Osteoblast (primary cell): ENCODE measurements around the gene PLXNA2. TPM values are rescaled to one million over a fixed set of nuclear protein-coding genes. Genes with fewer than 3 reads are reported as not detected.
A peak's percentile ranks its signal among the peaks of the same experiment; 100 is the strongest.

ENCODE experiments used
- DNase-seq: peaks from one replicate; pipeline ENCODE4 v3.0.0; 2011; ENCODE audit warnings: low spot score, mixed read lengths; ENCODE audit not compliant: insufficient read length; ENCODE audit errors: missing footprints
- H2AFZ ChIP-seq: 2 replicates; pipeline ENCODE4 v1.6.0; 2011; ENCODE audit warnings: mild to moderate bottlenecking, low read length
- H3K27ac ChIP-seq: 2 replicates; pipeline ENCODE4 v1.5.1; 2011; ENCODE audit warnings: mild to moderate bottlenecking, low read depth, low read length, moderate library complexity
- H3K27me3 ChIP-seq: 2 replicates; pipeline ENCODE4 v1.6.0; 2012; ENCODE audit warnings: mild to moderate bottlenecking, control low read depth, inconsistent platforms, low read length, moderate library complexity; ENCODE audit not compliant: insufficient read depth
- H3K36me3 ChIP-seq: 2 replicates; pipeline ENCODE4 v1.5.1; 2011; ENCODE audit warnings: mild to moderate bottlenecking, low read length, control low read depth, moderate library complexity; ENCODE audit not compliant: insufficient read depth
- H3K4me1 ChIP-seq: 2 replicates; pipeline ENCODE4 v1.5.1; 2011; ENCODE audit warnings: mild to moderate bottlenecking, low read length, control low read depth, moderate library complexity; ENCODE audit not compliant: insufficient read depth
- H3K4me2 ChIP-seq: 2 replicates; pipeline ENCODE4 v1.6.0; 2011; ENCODE audit warnings: mild to moderate bottlenecking, low read length; ENCODE audit not compliant: insufficient read depth
- H3K4me3 ChIP-seq: fragments of 200-600 bp; sonication (generic); 3 replicates; pipeline ENCODE4 v1.5.1; 2012; ENCODE audit warnings: mild to moderate bottlenecking, low read length, inconsistent platforms; ENCODE audit not compliant: insufficient read depth
- H3K79me2 ChIP-seq: 2 replicates; pipeline ENCODE4 v1.6.0; 2012; ENCODE audit warnings: mild to moderate bottlenecking, low read length, control low read depth, inconsistent platforms; ENCODE audit not compliant: insufficient read depth
- H3K9me3 ChIP-seq: 2 replicates; pipeline ENCODE4 v1.5.1; 2011; ENCODE audit warnings: low read depth, low read length, control low read depth
- H4K20me1 ChIP-seq: 2 replicates; pipeline ENCODE4 v1.6.0; 2012; ENCODE audit warnings: mild to moderate bottlenecking, low read length, control low read depth; ENCODE audit not compliant: insufficient read depth
- CTCF ChIP-seq: IDR thresholded peaks from 2 replicates; pipeline ENCODE4 v1.5.1; 2011; ENCODE audit warnings: mild to moderate bottlenecking, low read depth, low read length, moderate library complexity; ENCODE audit errors: extremely low read depth
- total RNA-seq: library from RNA; depleted of rRNA; stranded (reverse); fragments of >200 nt; gene quantifications from 2 replicates; pipeline ENCODE4 v1.2.3, GENCODE V29; 2012

Gene PLXNA2
- total RNA-seq, 1 donor, result 3.3 TPM

- TF ChIP-seq CTCF, result no peak
- no peaks in the 10 kb centered on the region for H3K9me3 ChIP-seq
- no peak for DNase-seq
Measured at GRCh38 chr1:208040821-208041297, 203.3 kb downstream of the PLXNA2 start.

GRCh38 chr1:208039536-208040332 lies 204.4 kb downstream of the PLXNA2 start:
- no peak overlapping the region for H3K27ac ChIP-seq
- no peaks in the 10 kb centered on the region for H3K4me1 ChIP-seq
- H3K36me3 ChIP-seq, result no peaks in the 10 kb centered on the region
- no peaks in the 10 kb centered on the region for H3K79me2 ChIP-seq
- H3K4me2 ChIP-seq, result no peak overlapping the region
- H3K27me3 ChIP-seq, result no peaks in the 10 kb centered on the region
- DNase-seq, result peak; percentile 8
- H4K20me1 ChIP-seq, result no peaks in the 10 kb centered on the region
- no peak overlapping the region for H2AFZ ChIP-seq
- TF ChIP-seq CTCF, result no peak
- H3K4me3 ChIP-seq, result no peak overlapping the region
- H3K9me3 ChIP-seq, result no peaks in the 10 kb centered on the region

More at GRCh38 chr1:208040821-208041297, 203.3 kb downstream of the PLXNA2 start:
- Histone ChIP-seq H2AFZ (no peak overlapping the region), H4K20me1 (no peaks in the 10 kb centered on the region), H3K4me1 (no peaks in the 10 kb centered on the region), H3K27ac (no peak overlapping the region), H3K27me3 (no peaks in the 10 kb centered on the region), H3K4me3 (no peak overlapping the region), H3K79me2 (no peaks in the 10 kb centered on the region), H3K4me2 (no peak overlapping the region), H3K36me3 (no peaks in the 10 kb centered on the region)

GRCh38 chr1:208038303-208038702 lies 205.9 kb downstream of the PLXNA2 start:
- H3K36me3 ChIP-seq, result no peaks in the 10 kb centered on the region
- H3K79me2 ChIP-seq, result no peaks in the 10 kb centered on the region
- no peak overlapping the region for H3K27ac ChIP-seq
- no peak for DNase-seq
- H3K4me1 ChIP-seq, result no peaks in the 10 kb centered on the region
- no peak overlapping the region for H2AFZ ChIP-seq
- no peak for TF ChIP-seq CTCF
- no peak overlapping the region for H3K4me3 ChIP-seq
- H3K9me3 ChIP-seq, result no peaks in the 10 kb centered on the region
- no peaks in the 10 kb centered on the region for H3K27me3 ChIP-seq
- no peaks in the 10 kb centered on the region for H4K20me1 ChIP-seq
- H3K4me2 ChIP-seq, result no peak overlapping the region

GRCh38 chr1:208036918-208037766 lies 207.0 kb downstream of the PLXNA2 start:
- Histone ChIP-seq H3K79me2 (no peaks in the 10 kb centered on the region), H3K4me3 (no peak overlapping the region), H3K27me3 (no peaks in the 10 kb centered on the region), H4K20me1 (no peaks in the 10 kb centered on the region), H3K9me3 (no peaks in the 10 kb centered on the region), H3K36me3 (no peaks in the 10 kb centered on the region), H3K27ac (no peak overlapping the region), H3K4me2 (no peak overlapping the region), H3K4me1 (no peaks in the 10 kb centered on the region), H2AFZ (no peak overlapping the region)
- DNase-seq, result peak; percentile 22
- no peak for TF ChIP-seq CTCF
